H9 (cell line): ENCODE data around the gene TBXAS1. TPM values are rescaled to one million over a fixed set of nuclear protein-coding genes. Genes with fewer than 3 reads are reported as not detected.

ENCODE experiments used
- DNase-seq: peaks from one replicate; pipeline ENCODE4 v3.0.0-alpha.2; 2017
- H2AFZ ChIP-seq: one replicate; pipeline ENCODE4 v1.6.1; 2013; ENCODE audit warnings: mild to moderate bottlenecking, low read length, control low read depth, moderate library complexity
- H2AK5ac ChIP-seq: 2 replicates; pipeline ENCODE4 v1.6.1; 2013; ENCODE audit warnings: low read length, control low read depth, mixed read lengths; ENCODE audit not compliant: insufficient read length
- H2BK120ac ChIP-seq: one replicate; pipeline ENCODE4 v1.6.1; 2013; ENCODE audit warnings: low read depth, mild to moderate bottlenecking, low read length, control low read depth, inconsistent platforms; ENCODE audit not compliant: poor library complexity, severe bottlenecking
- H2BK12ac ChIP-seq: 2 replicates; pipeline ENCODE4 v1.6.1; 2013; ENCODE audit warnings: low read length, control low read depth, mixed read lengths, low read depth; ENCODE audit not compliant: insufficient read length
- H2BK15ac ChIP-seq: 2 replicates; pipeline ENCODE4 v1.6.1; 2013; ENCODE audit warnings: low read depth, low read length, control low read depth
- H2BK20ac ChIP-seq: one replicate; pipeline ENCODE4 v1.6.1; 2013; ENCODE audit warnings: low read depth, mild to moderate bottlenecking, low read length, control low read depth, inconsistent platforms; ENCODE audit not compliant: poor library complexity, severe bottlenecking
- H2BK5ac ChIP-seq: 2 replicates; pipeline ENCODE4 v1.6.1; 2013; ENCODE audit warnings: low read length, control low read depth, mixed read lengths; ENCODE audit not compliant: insufficient read length
- H3K14ac ChIP-seq: 2 replicates; pipeline ENCODE4 v1.6.1; 2013; ENCODE audit warnings: low read length, control low read depth; ENCODE audit not compliant: insufficient read depth
- H3K18ac ChIP-seq: 2 replicates; pipeline ENCODE4 v1.6.1; 2013; ENCODE audit warnings: low read depth, mild to moderate bottlenecking, mixed read lengths, low read length, control low read depth; ENCODE audit not compliant: insufficient read length
- H3K23ac ChIP-seq: 2 replicates; pipeline ENCODE4 v1.6.1; 2013; ENCODE audit warnings: low read length, control low read depth, mixed read lengths, low read depth; ENCODE audit not compliant: insufficient read length
- H3K23me2 ChIP-seq: 2 replicates; pipeline ENCODE4 v1.6.1; 2013; ENCODE audit warnings: low read depth, mild to moderate bottlenecking, mixed read lengths, low read length, control low read depth; ENCODE audit not compliant: insufficient read length, poor library complexity, severe bottlenecking
- H3K27ac ChIP-seq: 2 replicates; pipeline ENCODE4 v1.5.1; 2013; ENCODE audit warnings: low read length, control low read depth, mixed read lengths, low read depth; ENCODE audit not compliant: insufficient read length
- H3K27me3 ChIP-seq: 2 replicates; pipeline ENCODE4 v1.6.1; 2013; ENCODE audit warnings: low read length, control low read depth, inconsistent platforms; ENCODE audit not compliant: insufficient read depth
- H3K4ac ChIP-seq: 2 replicates; pipeline ENCODE4 v1.6.1; 2013; ENCODE audit warnings: low read depth, mild to moderate bottlenecking, control low read depth, inconsistent platforms, low read length, moderate library complexity
- H3K4me1 ChIP-seq: 2 replicates; pipeline ENCODE4 v1.6.1; 2013; ENCODE audit warnings: low read length, control low read depth, inconsistent platforms; ENCODE audit not compliant: insufficient read depth
- H3K4me2 ChIP-seq: 2 replicates; pipeline ENCODE4 v1.6.1; 2013; ENCODE audit warnings: low read length, control low read depth, mixed read lengths; ENCODE audit not compliant: insufficient read length, insufficient read depth
- H3K56ac ChIP-seq: 2 replicates; pipeline ENCODE4 v1.6.1; 2013; ENCODE audit warnings: low read depth, mild to moderate bottlenecking, mixed read lengths, low read length, control low read depth; ENCODE audit not compliant: insufficient read length
- H3K79me1 ChIP-seq: 2 replicates; pipeline ENCODE4 v1.6.1; 2013; ENCODE audit warnings: low read depth, mild to moderate bottlenecking, moderate library complexity, low read length, control low read depth, inconsistent platforms; ENCODE audit not compliant: insufficient read depth, poor library complexity, severe bottlenecking
- H3K79me2 ChIP-seq: 2 replicates; pipeline ENCODE4 v1.6.1; 2013; ENCODE audit warnings: low read length, control low read depth, inconsistent platforms; ENCODE audit not compliant: insufficient read depth
- H3K9ac ChIP-seq: 2 replicates; pipeline ENCODE4 v1.6.1; 2013; ENCODE audit warnings: low read length, control low read depth, mixed read lengths; ENCODE audit not compliant: insufficient read length; ENCODE audit errors: extremely low read depth
- H3K9me3 ChIP-seq: one replicate; pipeline ENCODE4 v1.6.1; 2013; ENCODE audit warnings: low read depth, low read length, inconsistent platforms; ENCODE audit not compliant: control insufficient read depth
- H3T11ph ChIP-seq: one replicate; pipeline ENCODE4 v1.6.1; 2013; ENCODE audit warnings: mild to moderate bottlenecking, low read length, control low read depth, inconsistent platforms
- H4K20me1 ChIP-seq: one replicate; pipeline ENCODE4 v1.6.1; 2013; ENCODE audit not compliant: control insufficient read depth, insufficient read length, insufficient read depth
- H4K5ac ChIP-seq: 2 replicates; pipeline ENCODE4 v1.6.1; 2013; ENCODE audit warnings: low read depth, mild to moderate bottlenecking, mixed read lengths, low read length, control low read depth; ENCODE audit not compliant: insufficient read length
- H4K8ac ChIP-seq: replicated peaks from 2 replicates; pipeline ENCODE4 v1.6.1; 2013; ENCODE audit warnings: low read length, control low read depth, mixed read lengths, low read depth; ENCODE audit not compliant: insufficient read length
- H4K91ac ChIP-seq: 2 replicates; pipeline ENCODE4 v1.6.1; 2013; ENCODE audit warnings: low read depth, mild to moderate bottlenecking, moderate library complexity, mixed read lengths, low read length, control low read depth; ENCODE audit not compliant: insufficient read length
- H3K27ac Mint-ChIP-seq, 3 experiments: 2 replicates in 2 of 3; 3 replicates in 1 of 3; pipeline ENCODE4 v1.8.0; 2020 to 2021; ENCODE audit warnings: mixed read lengths in 3 of 3, mild to moderate bottlenecking in 1 of 3, moderate library complexity in 1 of 3
- H3K27me3 Mint-ChIP-seq: 2 replicates; pipeline ENCODE4 v1.8.0; 2021; ENCODE audit warnings: low read depth, mild to moderate bottlenecking, moderate library complexity, mixed read lengths
- H3K36me3 Mint-ChIP-seq, 3 experiments: 2 replicates in 2 of 3; 3 replicates in 1 of 3; pipeline ENCODE4 v1.8.0; 2020 to 2021; ENCODE audit warnings: low read depth in 3 of 3, mixed read lengths in 3 of 3; ENCODE audit not compliant: insufficient read depth in 1 of 3
- H3K4me1 Mint-ChIP-seq, 2 experiments: 2 replicates each; pipeline ENCODE4 v1.8.0; 2020; ENCODE audit warnings: mixed read lengths in 2 of 2
- H3K4me3 Mint-ChIP-seq, 2 experiments: 2 replicates in 1 of 2; 3 replicates in 1 of 2; pipeline ENCODE4 v1.8.0; 2020 to 2021; ENCODE audit warnings: mild to moderate bottlenecking in 2 of 2, mixed read lengths in 2 of 2, moderate library complexity in 1 of 2
- H3K9me3 Mint-ChIP-seq, 2 experiments: 2 replicates in 1 of 2; 3 replicates in 1 of 2; pipeline ENCODE4 v1.8.0; 2020; ENCODE audit warnings: mild to moderate bottlenecking in 2 of 2, mixed read lengths in 2 of 2, moderate library complexity in 1 of 2
- WGBS: extraction: QIAGEN DNeasy Blood & Tissue Kit; methylation state at CpG from one replicate; pipeline ENCODE4 v1.1.7; 2013; ENCODE audit warnings: missing lambda C conversion rate, low lambda C conversion rate, mixed read lengths; ENCODE audit not compliant: insufficient read length; ENCODE audit errors: extremely low coverage; 5-methylcytosine and 5-hydroxymethylcytosine counted together
- total RNA-seq: library from RNA; stranded (reverse); gene quantifications from 2 replicates; pipeline ENCODE4 v1.2.1, GENCODE V29; 2021
- TF ChIP-seq, protein P1 (sequence below): fragments of 200-600 bp; sonication (generic); conservative IDR thresholded peaks from 3 replicates; pipeline ENCODE4 v1.8.0; 2021; ENCODE audit warnings: antibody characterized with exemption, mild to moderate bottlenecking

The TBXAS1 gene
- total RNA-seq, 1 experiment from 2014 or later = 0.39 TPM

GRCh38 chr7:140033779-140034363 lies 204.8 kb downstream of the TBXAS1 start:
- Mint-ChIP-seq H3K27me3 (no peaks in the 10 kb centered on the region), H3K27ac (no peak overlapping the region), H3K4me3 (no peak overlapping the region), H3K36me3 (peaks cover 0 to 6% (median 0%) of the 10 kb centered on the region in 3 experiments; a peak in 2 of 7 replicates), H3K4me1 (no peaks in the 10 kb centered on the region), H3K9me3 (no peaks in the 10 kb centered on the region)
- no peak overlapping the region for H3K9ac ChIP-seq
- H2BK20ac ChIP-seq = no peak overlapping the region
- H3K79me2 ChIP-seq = no peaks in the 10 kb centered on the region
- H4K5ac ChIP-seq = no peak overlapping the region
- H3K18ac ChIP-seq = no peak overlapping the region
- no peak overlapping the region for H2BK15ac ChIP-seq
- no peak overlapping the region for H4K91ac ChIP-seq
- H3K27me3 ChIP-seq = no peaks in the 10 kb centered on the region
- H3K4me1 ChIP-seq = no peaks in the 10 kb centered on the region
- no peak overlapping the region for H3K4me2 ChIP-seq
- H3K79me1 ChIP-seq = no peaks in the 10 kb centered on the region
- H2BK12ac ChIP-seq = no peak overlapping the region
- H3K23ac ChIP-seq = no peak overlapping the region
- H4K20me1 ChIP-seq = no peaks in the 10 kb centered on the region
- H2AFZ ChIP-seq = no peak overlapping the region
- no peak overlapping the region for H3K56ac ChIP-seq
- no peak overlapping the region for H4K8ac ChIP-seq
- no peaks in the 10 kb centered on the region for H3K9me3 ChIP-seq
- no peak for DNase-seq
- H2BK120ac ChIP-seq = no peak overlapping the region
- H3K4ac ChIP-seq = no peak overlapping the region
- no peak overlapping the region for H3K27ac ChIP-seq
- H2BK5ac ChIP-seq = no peak overlapping the region
- no CpG with 5 or more reads among the region's 14 CpGs for WGBS
- TF ChIP-seq, protein P1, sequence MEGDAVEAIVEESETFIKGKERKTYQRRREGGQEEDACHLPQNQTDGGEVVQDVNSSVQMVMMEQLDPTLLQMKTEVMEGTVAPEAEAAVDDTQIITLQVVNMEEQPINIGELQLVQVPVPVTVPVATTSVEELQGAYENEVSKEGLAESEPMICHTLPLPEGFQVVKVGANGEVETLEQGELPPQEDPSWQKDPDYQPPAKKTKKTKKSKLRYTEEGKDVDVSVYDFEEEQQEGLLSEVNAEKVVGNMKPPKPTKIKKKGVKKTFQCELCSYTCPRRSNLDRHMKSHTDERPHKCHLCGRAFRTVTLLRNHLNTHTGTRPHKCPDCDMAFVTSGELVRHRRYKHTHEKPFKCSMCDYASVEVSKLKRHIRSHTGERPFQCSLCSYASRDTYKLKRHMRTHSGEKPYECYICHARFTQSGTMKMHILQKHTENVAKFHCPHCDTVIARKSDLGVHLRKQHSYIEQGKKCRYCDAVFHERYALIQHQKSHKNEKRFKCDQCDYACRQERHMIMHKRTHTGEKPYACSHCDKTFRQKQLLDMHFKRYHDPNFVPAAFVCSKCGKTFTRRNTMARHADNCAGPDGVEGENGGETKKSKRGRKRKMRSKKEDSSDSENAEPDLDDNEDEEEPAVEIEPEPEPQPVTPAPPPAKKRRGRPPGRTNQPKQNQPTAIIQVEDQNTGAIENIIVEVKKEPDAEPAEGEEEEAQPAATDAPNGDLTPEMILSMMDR = no peak
- no peaks in the 10 kb centered on the region for H3K23me2 ChIP-seq
- H3T11ph ChIP-seq = no peak overlapping the region
- no peak overlapping the region for H3K14ac ChIP-seq
- H2AK5ac ChIP-seq = no peak overlapping the region
